Measurements from ENCODE around the gene DCBLD1.

DNA sequence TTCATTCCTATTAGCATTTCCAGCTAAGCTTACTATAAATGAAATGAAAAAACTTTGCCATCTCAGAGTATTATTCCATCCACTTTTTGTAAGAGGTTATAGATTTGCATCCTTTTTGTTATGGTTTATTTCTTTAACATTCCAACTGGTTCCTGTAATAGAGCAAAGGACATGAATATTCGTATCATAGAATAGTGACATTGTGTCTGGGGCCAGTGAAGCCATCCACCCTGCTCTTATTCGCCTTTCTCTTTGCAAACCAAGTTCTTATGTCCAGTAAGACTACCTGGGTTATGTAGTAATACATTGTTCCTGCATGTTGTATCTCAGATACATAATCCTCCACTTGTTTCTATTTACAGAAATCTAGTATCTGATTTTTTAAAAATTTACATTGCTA, 43.1 kb downstream of the DCBLD1 start:
- TF ChIP-seq ZNF24 (tag by site-specific recombination; IDR thresholded peaks at IDR 0.05) (no peak), PRDM10 (tag by site-specific recombination; IDR thresholded peaks at IDR 0.05) (no peak), ZSCAN5A (tag by site-specific recombination; IDR thresholded peaks at IDR 0.05) (no peak), ZNF416 (tag by site-specific recombination; IDR thresholded peaks at IDR 0.05) (no peak), SP7 (tag by site-specific recombination; IDR thresholded peaks at IDR 0.05) (no peak), ZNF341 (tag by site-specific recombination; IDR thresholded peaks at IDR 0.05; ENCODE audit: low read depth) (no peak)
- TF ChIP-seq, protein P1, sequence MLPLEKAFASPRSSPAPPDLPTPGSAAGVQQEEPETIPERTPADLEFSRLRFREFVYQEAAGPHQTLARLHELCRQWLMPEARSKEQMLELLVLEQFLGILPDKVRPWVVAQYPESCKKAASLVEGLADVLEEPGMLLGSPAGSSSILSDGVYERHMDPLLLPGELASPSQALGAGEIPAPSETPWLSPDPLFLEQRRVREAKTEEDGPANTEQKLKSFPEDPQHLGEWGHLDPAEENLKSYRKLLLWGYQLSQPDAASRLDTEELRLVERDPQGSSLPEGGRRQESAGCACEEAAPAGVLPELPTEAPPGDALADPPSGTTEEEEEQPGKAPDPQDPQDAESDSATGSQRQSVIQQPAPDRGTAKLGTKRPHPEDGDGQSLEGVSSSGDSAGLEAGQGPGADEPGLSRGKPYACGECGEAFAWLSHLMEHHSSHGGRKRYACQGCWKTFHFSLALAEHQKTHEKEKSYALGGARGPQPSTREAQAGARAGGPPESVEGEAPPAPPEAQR (tag by site-specific recombination; IDR thresholded peaks at IDR 0.05) = no peak
- TF ChIP-seq, protein P2, sequence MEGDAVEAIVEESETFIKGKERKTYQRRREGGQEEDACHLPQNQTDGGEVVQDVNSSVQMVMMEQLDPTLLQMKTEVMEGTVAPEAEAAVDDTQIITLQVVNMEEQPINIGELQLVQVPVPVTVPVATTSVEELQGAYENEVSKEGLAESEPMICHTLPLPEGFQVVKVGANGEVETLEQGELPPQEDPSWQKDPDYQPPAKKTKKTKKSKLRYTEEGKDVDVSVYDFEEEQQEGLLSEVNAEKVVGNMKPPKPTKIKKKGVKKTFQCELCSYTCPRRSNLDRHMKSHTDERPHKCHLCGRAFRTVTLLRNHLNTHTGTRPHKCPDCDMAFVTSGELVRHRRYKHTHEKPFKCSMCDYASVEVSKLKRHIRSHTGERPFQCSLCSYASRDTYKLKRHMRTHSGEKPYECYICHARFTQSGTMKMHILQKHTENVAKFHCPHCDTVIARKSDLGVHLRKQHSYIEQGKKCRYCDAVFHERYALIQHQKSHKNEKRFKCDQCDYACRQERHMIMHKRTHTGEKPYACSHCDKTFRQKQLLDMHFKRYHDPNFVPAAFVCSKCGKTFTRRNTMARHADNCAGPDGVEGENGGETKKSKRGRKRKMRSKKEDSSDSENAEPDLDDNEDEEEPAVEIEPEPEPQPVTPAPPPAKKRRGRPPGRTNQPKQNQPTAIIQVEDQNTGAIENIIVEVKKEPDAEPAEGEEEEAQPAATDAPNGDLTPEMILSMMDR (tag by site-specific recombination; IDR thresholded peaks at IDR 0.05) = no peak
